ENCODE results near the gene BICRA. TPM values are rescaled to one million over a fixed set of nuclear protein-coding genes. Genes with fewer than 3 reads are reported as not detected.
"Not testable (repeated sequence)": the region's sequence is repeated elsewhere in the genome, so short reads cannot be mapped to it uniquely, and the experiment has no call there.

BICRA gene
- total RNA-seq, 1 experiment from 2014 or later: 23.1 TPM

DNA sequence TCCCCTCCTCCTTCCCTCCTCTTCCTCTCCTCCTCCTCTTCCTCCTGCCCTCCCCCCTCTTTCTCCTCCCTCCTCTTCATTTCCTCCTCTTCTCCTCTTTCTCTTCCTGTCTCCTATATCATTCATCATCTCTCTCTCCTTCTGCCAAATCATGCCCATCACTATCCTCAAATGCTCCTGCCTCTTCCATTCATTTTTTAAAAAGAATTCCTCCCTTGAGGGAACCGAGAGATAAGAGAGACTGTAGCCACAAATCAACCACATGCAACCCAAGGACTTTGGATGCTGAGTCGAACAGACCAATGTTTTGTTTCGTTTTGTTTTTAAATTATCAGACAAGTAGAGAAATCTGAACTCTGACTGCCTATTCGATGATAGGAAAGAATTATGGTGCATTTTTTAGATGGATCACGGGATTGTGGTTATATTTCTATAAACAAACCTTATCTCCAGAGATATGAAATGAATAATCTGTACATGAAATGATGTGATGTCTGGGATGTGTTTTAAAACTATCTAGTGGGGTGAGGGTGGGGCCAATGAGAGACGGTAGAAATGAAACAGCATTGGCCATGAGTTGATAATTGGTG is 26.5 kb upstream of the BICRA start:
- no peak overlapping the region for H3K4me3 ChIP-seq (ENCODE audit: low read depth, low read length, poor library complexity, severe bottlenecking)
- TF ChIP-seq EZH2 (IDR thresholded peaks at IDR 0.05; ENCODE audit: borderline replicate concordance, low read depth, low read length, poor library complexity, severe bottlenecking): no peak
- TF ChIP-seq, protein P1, sequence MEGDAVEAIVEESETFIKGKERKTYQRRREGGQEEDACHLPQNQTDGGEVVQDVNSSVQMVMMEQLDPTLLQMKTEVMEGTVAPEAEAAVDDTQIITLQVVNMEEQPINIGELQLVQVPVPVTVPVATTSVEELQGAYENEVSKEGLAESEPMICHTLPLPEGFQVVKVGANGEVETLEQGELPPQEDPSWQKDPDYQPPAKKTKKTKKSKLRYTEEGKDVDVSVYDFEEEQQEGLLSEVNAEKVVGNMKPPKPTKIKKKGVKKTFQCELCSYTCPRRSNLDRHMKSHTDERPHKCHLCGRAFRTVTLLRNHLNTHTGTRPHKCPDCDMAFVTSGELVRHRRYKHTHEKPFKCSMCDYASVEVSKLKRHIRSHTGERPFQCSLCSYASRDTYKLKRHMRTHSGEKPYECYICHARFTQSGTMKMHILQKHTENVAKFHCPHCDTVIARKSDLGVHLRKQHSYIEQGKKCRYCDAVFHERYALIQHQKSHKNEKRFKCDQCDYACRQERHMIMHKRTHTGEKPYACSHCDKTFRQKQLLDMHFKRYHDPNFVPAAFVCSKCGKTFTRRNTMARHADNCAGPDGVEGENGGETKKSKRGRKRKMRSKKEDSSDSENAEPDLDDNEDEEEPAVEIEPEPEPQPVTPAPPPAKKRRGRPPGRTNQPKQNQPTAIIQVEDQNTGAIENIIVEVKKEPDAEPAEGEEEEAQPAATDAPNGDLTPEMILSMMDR (conservative IDR thresholded peaks at IDR 0.05; ENCODE audit: low read depth, low read length): no peak
- H3K9me3 ChIP-seq (ENCODE audit: low read depth, low read length, poor library complexity, severe bottlenecking): peaks cover 4% of the 10 kb centered on the region
- no peak for DNase-seq (ENCODE audit: low spot score)
- H3K27ac ChIP-seq (ENCODE audit: low read depth, low read length, poor library complexity, severe bottlenecking): no peak overlapping the region
- intact Hi-C loops (cut with micrococcal nuclease; ENCODE audit: unreplicated experiment): no loop called here
- H3K4me1 ChIP-seq (ENCODE audit: insufficient read depth, low read length, poor library complexity, severe bottlenecking): no peaks in the 10 kb centered on the region
- CTCF ChIA-PET: no interaction called here
- no TSS peak for BruUV-seq (replicated peaks)
- no peaks in the 10 kb centered on the region for H3K36me3 ChIP-seq (ENCODE audit: insufficient read depth, low read length, poor library complexity, severe bottlenecking)
- POLR2A ChIA-PET (ENCODE audit: low non-redundant PET): no interaction called here
- H3K27me3 ChIP-seq (replicated peaks; ENCODE audit: insufficient read depth, low read depth, low read length, poor library complexity): no peaks in the 10 kb centered on the region

DNA sequence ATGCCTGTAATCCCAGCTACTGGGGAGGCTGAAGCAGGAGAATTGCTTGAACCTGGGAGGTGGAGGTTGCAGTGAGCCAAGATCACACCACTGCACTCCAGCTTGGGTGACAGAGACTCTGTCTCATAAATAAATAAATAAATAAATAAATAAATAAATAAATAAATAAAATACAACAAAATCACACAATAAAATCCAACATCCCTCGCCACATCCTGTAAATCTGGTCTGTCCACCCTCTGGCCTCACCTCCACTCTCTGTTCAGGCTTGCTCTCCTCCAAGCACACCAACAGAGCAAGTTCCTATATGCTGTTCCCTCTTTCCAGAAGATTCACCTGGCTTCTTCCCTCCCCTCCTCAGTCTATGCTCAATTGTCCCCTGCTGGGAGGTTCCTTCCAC is 25.8 kb upstream of the BICRA start:
- ChIA-PET POLR2A (ENCODE audit: low non-redundant PET) (interaction anchor here (0.5 kb wide), 1 partner anchor 24 kb away, joined by 6 read pairs; no protein-coding TSS in a partner anchor), CTCF (interaction anchor here (0.7 kb wide), 1 partner anchor 44 kb away, joined by 4 read pairs; no protein-coding TSS in a partner anchor)
- H3K27me3 ChIP-seq (replicated peaks; ENCODE audit: insufficient read depth, low read depth, low read length, poor library complexity); DNase-seq (ENCODE audit: low spot score); H3K9me3 ChIP-seq (ENCODE audit: low read depth, low read length, poor library complexity, severe bottlenecking); H3K4me1 ChIP-seq (ENCODE audit: insufficient read depth, low read length, poor library complexity, severe bottlenecking); H3K27ac ChIP-seq (ENCODE audit: low read depth, low read length, poor library complexity, severe bottlenecking); H3K36me3 ChIP-seq (ENCODE audit: insufficient read depth, low read length, poor library complexity, severe bottlenecking); H3K4me3 ChIP-seq (ENCODE audit: low read depth, low read length, poor library complexity, severe bottlenecking); BruUV-seq (replicated peaks); intact Hi-C loops (cut with micrococcal nuclease; ENCODE audit: unreplicated experiment): not testable (repeated sequence)

DNA sequence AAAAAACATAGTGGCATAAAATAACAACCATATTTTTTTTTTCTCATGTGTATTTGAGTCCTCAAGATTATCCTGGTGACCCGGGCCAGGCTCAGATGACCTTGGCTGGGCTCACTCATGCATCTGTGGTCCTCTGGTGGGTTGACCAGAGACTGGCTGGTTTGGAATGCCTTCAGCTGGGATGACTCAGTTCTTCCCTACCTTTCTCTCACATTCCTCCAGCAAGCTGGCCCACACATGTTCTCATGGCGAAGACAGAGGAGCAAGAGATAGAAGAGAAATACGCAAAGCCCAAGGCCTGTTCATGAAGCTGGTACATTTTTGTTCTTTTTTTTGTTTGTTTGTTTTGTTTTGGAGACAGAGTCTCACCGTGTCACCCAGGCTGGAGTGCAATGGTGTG is 21.6 kb upstream of the BICRA start:
- ChIA-PET CTCF (no interaction called here), POLR2A (ENCODE audit: low non-redundant PET) (no interaction called here)
- BruUV-seq (replicated peaks): no TSS peak
- Histone ChIP-seq H3K36me3 (ENCODE audit: insufficient read depth, low read length, poor library complexity, severe bottlenecking) (no peaks in the 10 kb centered on the region), H3K4me1 (ENCODE audit: insufficient read depth, low read length, poor library complexity, severe bottlenecking) (no peaks in the 10 kb centered on the region), H3K27ac (ENCODE audit: low read depth, low read length, poor library complexity, severe bottlenecking) (no peak overlapping the region), H3K27me3 (replicated peaks; ENCODE audit: insufficient read depth, low read depth, low read length, poor library complexity) (no peaks in the 10 kb centered on the region), H3K9me3 (ENCODE audit: low read depth, low read length, poor library complexity, severe bottlenecking) (peaks cover 4% of the 10 kb centered on the region), H3K4me3 (ENCODE audit: low read depth, low read length, poor library complexity, severe bottlenecking) (no peak overlapping the region)
- DNase-seq (ENCODE audit: low spot score): no peak
- intact Hi-C loops (cut with micrococcal nuclease; ENCODE audit: unreplicated experiment): no loop called here
- no peak for TF ChIP-seq EZH2 (IDR thresholded peaks at IDR 0.05; ENCODE audit: borderline replicate concordance, low read depth, low read length, poor library complexity, severe bottlenecking)
- TF ChIP-seq, protein P1 (conservative IDR thresholded peaks at IDR 0.05; ENCODE audit: low read depth, low read length): no peak

DNA sequence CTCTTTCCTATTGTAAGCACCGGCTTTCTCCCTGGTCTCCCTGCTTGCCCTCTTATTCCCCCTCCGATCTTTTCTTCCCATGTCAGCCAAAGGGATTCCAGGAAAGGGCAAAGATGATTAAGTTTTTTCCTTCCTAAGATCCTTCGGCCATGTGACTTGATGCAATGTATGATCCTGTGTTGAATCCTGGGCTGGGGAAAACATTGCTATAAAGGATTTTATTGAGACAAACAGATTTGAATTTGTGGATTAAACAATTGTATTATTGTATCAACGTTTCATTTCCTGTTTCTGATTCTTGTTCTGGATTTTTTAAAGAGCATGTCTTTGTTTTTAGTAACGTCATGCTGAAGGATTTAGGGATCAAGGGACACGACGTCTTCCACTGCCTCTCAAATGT is 19.1 kb upstream of the BICRA start:
- H3K9me3 ChIP-seq (ENCODE audit: low read depth, low read length, poor library complexity, severe bottlenecking): peaks cover 4% of the 10 kb centered on the region
- H3K4me1 ChIP-seq (ENCODE audit: insufficient read depth, low read length, poor library complexity, severe bottlenecking): no peaks in the 10 kb centered on the region
- no TSS peak for BruUV-seq (replicated peaks)
- CTCF ChIA-PET: no interaction called here
- H3K4me3 ChIP-seq (ENCODE audit: low read depth, low read length, poor library complexity, severe bottlenecking): no peak overlapping the region
- no peak for TF ChIP-seq EZH2 (IDR thresholded peaks at IDR 0.05; ENCODE audit: borderline replicate concordance, low read depth, low read length, poor library complexity, severe bottlenecking)
- TF ChIP-seq, protein P1 (conservative IDR thresholded peaks at IDR 0.05; ENCODE audit: low read depth, low read length): no peak
- H3K36me3 ChIP-seq (ENCODE audit: insufficient read depth, low read length, poor library complexity, severe bottlenecking): no peaks in the 10 kb centered on the region
- H3K27me3 ChIP-seq (replicated peaks; ENCODE audit: insufficient read depth, low read depth, low read length, poor library complexity): no peaks in the 10 kb centered on the region
- no peak for DNase-seq (ENCODE audit: low spot score)
- intact Hi-C loops (cut with micrococcal nuclease; ENCODE audit: unreplicated experiment): no loop called here
- no peak overlapping the region for H3K27ac ChIP-seq (ENCODE audit: low read depth, low read length, poor library complexity, severe bottlenecking)
- POLR2A ChIA-PET (ENCODE audit: low non-redundant PET): no interaction called here
